ENCODE data around the gene ALOX15. TPM values are rescaled to one million over a fixed set of nuclear protein-coding genes. Genes with fewer than 3 reads are reported as not detected.
"Not testable (repeated sequence)": the region's sequence is repeated elsewhere in the genome, so short reads cannot be mapped to it uniquely, and the experiment has no call there.

The ALOX15 gene
- total and polyA plus RNA-seq, 4 donors, result not detected

DNA sequence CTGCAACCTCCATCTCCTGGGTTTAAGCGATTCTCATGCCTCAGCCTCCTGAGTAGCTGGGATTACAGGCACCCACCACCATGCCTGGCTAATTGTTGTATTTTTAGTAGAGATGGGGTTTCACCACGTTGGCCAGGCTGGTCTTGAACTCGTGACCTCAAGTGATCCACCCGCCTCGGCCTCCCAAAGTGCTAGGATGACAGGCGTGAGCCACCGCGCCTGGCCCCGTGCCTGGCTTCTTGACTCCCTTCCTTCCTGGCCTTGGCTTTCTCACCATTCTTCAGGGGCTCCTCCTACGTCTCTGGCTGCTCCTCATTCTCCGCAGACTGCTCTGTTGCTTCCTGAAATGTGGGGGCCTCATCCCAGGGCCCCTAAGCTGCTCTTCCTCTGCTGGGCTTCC is 51.4 kb downstream of the ALOX15 start:
- DNase-seq; H3K4me3 ChIP-seq (ENCODE audit: low read length in 2 of 2); H3K4me1 ChIP-seq (ENCODE audit: control insufficient read depth in 1 of 2, insufficient read depth in 2 of 2, low read length in 2 of 2); ATAC-seq (ENCODE audit: low FRiP score); H3K9me3 ChIP-seq (ENCODE audit: control insufficient read depth, low read length); H3K36me3 ChIP-seq (ENCODE audit: control insufficient read depth in 1 of 2, insufficient read depth in 2 of 2, low read length in 1 of 2); intact Hi-C loops (cut with DNase I); H3K27me3 ChIP-seq (ENCODE audit: control insufficient read depth in 1 of 2, insufficient read depth in 2 of 2, low read length in 1 of 2); H3K27ac ChIP-seq (ENCODE audit: low read depth in 1 of 2, low read length in 2 of 2): not testable (repeated sequence)
- 74 to 77% methylated on average over 11 of the region's 11 CpGs for WGBS, 2 donors

DNA sequence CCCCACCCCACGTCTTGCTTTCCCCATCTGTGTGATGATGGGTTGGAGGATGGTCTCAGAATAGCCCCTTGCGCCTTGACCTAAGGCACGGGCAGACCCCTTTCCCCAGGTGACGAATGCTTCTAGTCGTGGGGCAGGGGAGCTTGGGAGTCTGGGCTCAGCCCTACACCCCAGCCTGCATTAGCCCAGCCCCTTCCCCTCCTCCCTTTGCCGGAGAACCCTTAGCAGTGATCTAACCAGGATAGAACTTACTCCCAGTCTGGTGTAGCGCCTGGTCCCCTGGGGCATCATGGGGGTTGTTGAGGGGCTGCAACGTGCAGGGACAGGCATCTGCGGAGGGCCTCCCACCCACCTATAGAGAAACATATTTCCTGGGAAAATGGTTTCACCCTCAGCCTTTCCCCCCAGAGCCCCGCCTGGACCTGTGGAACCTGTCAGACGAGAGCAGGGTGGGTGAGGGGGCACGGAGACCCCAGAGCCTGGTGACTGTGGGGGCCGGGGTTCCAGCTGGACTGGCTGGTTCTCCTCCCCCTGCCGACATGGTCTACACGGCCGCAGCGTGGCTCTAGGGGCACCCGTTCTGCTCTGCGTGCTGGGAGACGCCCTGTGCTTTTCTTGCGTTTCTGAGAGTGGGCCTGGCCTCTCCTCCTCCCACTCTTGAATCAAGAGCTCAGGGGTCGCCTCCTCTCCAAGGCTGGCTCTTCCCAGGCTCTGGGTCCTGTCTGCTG is 52.4 kb downstream of the ALOX15 start:
- no peaks in the 10 kb centered on the region for H3K27me3 ChIP-seq (ENCODE audit: control insufficient read depth in 1 of 2, insufficient read depth in 2 of 2, low read length in 1 of 2)
- H3K9me3 ChIP-seq (ENCODE audit: control insufficient read depth, low read length), result no peaks in the 10 kb centered on the region
- ATAC-seq (ENCODE audit: low FRiP score), result no peak
- intact Hi-C loops (cut with DNase I), result no loop called here
- no peaks in the 10 kb centered on the region for H3K4me1 ChIP-seq (ENCODE audit: control insufficient read depth in 1 of 2, insufficient read depth in 2 of 2, low read length in 2 of 2)
- H3K4me3 ChIP-seq (ENCODE audit: low read length in 2 of 2), result no peak overlapping the region
- peak in 1 of 2 donors; percentile 34 for DNase-seq
- WGBS, 2 donors, result 85 to 90% methylated on average over 22 of the region's 22 CpGs
- no peaks in the 10 kb centered on the region for H3K36me3 ChIP-seq (ENCODE audit: control insufficient read depth in 1 of 2, insufficient read depth in 2 of 2, low read length in 1 of 2)
- no peak overlapping the region for H3K27ac ChIP-seq (ENCODE audit: low read depth in 1 of 2, low read length in 2 of 2)

DNA sequence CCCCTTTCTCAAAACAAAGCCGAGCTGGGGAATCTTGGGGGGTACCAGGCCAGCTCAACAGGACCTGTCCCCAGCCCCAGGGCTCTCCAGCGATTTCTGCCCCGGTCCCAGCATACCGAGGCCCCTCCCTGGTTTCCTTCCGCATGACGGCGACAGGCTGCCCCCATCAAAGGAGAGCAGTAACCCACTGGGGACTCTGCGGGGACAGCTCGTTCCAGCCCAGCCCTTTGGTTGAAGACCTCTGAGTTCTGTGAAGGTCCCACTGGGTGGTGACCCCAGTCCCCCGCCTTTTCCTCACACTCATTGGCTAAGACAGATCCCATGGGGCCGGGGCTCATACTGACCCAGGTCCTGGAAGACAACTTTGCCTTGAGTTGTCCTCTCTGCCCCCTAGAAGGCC is 53.1 kb downstream of the ALOX15 start:
- no peaks in the 10 kb centered on the region for H3K36me3 ChIP-seq (ENCODE audit: control insufficient read depth in 1 of 2, insufficient read depth in 2 of 2, low read length in 1 of 2)
- no peaks in the 10 kb centered on the region for H3K4me1 ChIP-seq (ENCODE audit: control insufficient read depth in 1 of 2, insufficient read depth in 2 of 2, low read length in 2 of 2)
- 88% methylated on average over 11 of the region's 11 CpGs for WGBS, 2 donors
- H3K27me3 ChIP-seq (ENCODE audit: control insufficient read depth in 1 of 2, insufficient read depth in 2 of 2, low read length in 1 of 2), result no peaks in the 10 kb centered on the region
- ATAC-seq (ENCODE audit: low FRiP score) (no peak), DNase-seq (peak; percentile 32 to 70)
- intact Hi-C loops (cut with DNase I), result no loop called here
- H3K9me3 ChIP-seq (ENCODE audit: control insufficient read depth, low read length), result no peaks in the 10 kb centered on the region
- no peak overlapping the region for H3K27ac ChIP-seq (ENCODE audit: low read depth in 1 of 2, low read length in 2 of 2)
- H3K4me3 ChIP-seq (ENCODE audit: low read length in 2 of 2), result no peak overlapping the region

DNA sequence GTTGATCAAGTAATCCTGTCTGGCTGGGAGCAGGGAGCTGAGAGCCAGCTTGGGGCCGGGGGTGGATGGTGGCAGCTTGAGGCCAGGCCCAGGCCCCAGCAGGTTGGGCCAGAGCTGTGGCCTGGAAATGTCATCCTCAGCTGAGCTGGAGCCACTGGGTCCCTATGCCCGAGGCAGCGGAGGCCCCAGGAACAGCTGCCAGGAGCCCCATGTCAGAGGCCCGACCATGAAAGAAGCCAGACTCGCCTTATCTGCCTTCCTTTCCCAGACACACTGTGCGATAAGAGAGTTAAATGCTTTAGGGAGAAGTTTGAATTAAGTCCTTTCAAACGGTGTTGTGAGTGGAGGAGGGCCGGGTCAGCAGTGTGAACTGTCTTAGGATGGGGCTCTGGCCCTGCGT is 53.7 kb downstream of the ALOX15 start:
- Histone ChIP-seq H3K9me3 (ENCODE audit: control insufficient read depth, low read length) (no peaks in the 10 kb centered on the region), H3K27ac (ENCODE audit: low read depth in 1 of 2, low read length in 2 of 2) (no peak overlapping the region), H3K4me1 (ENCODE audit: control insufficient read depth in 1 of 2, insufficient read depth in 2 of 2, low read length in 2 of 2) (no peaks in the 10 kb centered on the region), H3K4me3 (ENCODE audit: low read length in 2 of 2) (no peak overlapping the region), H3K27me3 (ENCODE audit: control insufficient read depth in 1 of 2, insufficient read depth in 2 of 2, low read length in 1 of 2) (no peaks in the 10 kb centered on the region), H3K36me3 (ENCODE audit: control insufficient read depth in 1 of 2, insufficient read depth in 2 of 2, low read length in 1 of 2) (no peaks in the 10 kb centered on the region)
- ATAC-seq (ENCODE audit: low FRiP score), result no peak
- peak in 1 of 2 donors; percentile 21 for DNase-seq
- 59 to 61% methylated on average over 9 of the region's 9 CpGs for WGBS, 2 donors
- intact Hi-C loops (cut with DNase I), result no loop called here

DNA sequence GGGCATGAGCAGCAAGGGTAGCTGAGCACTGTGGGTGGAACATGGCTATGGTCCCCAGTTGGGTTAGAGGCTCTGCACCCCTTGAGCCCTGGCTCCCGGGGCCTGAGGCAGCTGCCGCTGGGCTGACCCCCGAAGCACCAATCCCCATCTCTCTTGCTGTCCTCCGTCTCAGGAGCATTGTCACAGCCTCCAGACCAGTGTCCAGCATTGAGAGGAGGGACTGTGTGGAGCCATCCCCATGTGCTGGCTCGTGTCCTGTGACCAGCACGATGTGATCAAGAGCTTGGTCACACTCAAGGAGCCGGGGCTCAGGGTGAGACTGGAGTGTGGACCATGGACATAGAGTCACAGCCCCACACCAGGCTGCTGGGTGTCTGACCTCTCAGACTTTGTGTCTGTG is 54.3 kb downstream of the ALOX15 start:
- no peaks in the 10 kb centered on the region for H3K4me1 ChIP-seq (ENCODE audit: control insufficient read depth in 1 of 2, insufficient read depth in 2 of 2, low read length in 2 of 2)
- H3K4me3 ChIP-seq (ENCODE audit: low read length in 2 of 2), result no peak overlapping the region
- intact Hi-C loops (cut with DNase I), result no loop called here
- 96 to 98% methylated on average over 7 of the region's 7 CpGs for WGBS, 2 donors
- DNase-seq, result peak in 1 of 2 donors; percentile 21
- H3K9me3 ChIP-seq (ENCODE audit: control insufficient read depth, low read length), result no peaks in the 10 kb centered on the region
- no peak overlapping the region for H3K27ac ChIP-seq (ENCODE audit: low read depth in 1 of 2, low read length in 2 of 2)
- ATAC-seq (ENCODE audit: low FRiP score), result no peak
- H3K36me3 ChIP-seq (ENCODE audit: control insufficient read depth in 1 of 2, insufficient read depth in 2 of 2, low read length in 1 of 2), result no peaks in the 10 kb centered on the region
- H3K27me3 ChIP-seq (ENCODE audit: control insufficient read depth in 1 of 2, insufficient read depth in 2 of 2, low read length in 1 of 2), result no peaks in the 10 kb centered on the region

DNA sequence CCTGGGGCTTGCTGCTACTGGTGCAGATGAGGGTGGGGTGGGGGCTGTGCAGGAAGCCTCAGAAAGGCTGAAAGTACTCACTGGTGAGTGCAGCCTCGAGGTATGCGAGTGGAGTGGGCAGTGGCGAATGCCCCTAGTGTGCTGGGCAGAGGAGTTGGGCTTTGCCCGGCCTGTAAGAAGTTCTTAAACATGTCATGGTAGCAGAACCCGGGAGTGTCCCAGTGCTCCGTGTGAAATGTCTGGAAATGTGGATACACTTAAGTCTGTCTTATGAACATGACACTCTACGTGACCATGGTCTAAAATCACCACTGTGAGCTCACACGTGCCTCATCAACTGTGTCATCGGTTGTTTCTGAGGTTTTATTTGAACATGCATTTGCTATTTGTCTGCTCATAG is 55.4 kb downstream of the ALOX15 start:
- Histone ChIP-seq H3K27ac (ENCODE audit: low read depth in 1 of 2, low read length in 2 of 2) (no peak overlapping the region), H3K4me1 (ENCODE audit: control insufficient read depth in 1 of 2, insufficient read depth in 2 of 2, low read length in 2 of 2) (no peaks in the 10 kb centered on the region), H3K9me3 (ENCODE audit: control insufficient read depth, low read length) (no peaks in the 10 kb centered on the region), H3K27me3 (ENCODE audit: control insufficient read depth in 1 of 2, insufficient read depth in 2 of 2, low read length in 1 of 2) (no peaks in the 10 kb centered on the region), H3K4me3 (ENCODE audit: low read length in 2 of 2) (no peak overlapping the region), H3K36me3 (ENCODE audit: control insufficient read depth in 1 of 2, insufficient read depth in 2 of 2, low read length in 1 of 2) (no peaks in the 10 kb centered on the region)
- 90 to 98% methylated on average over 9 of the region's 9 CpGs for WGBS, 2 donors
- ATAC-seq (ENCODE audit: low FRiP score) (no peak), DNase-seq (peak in 1 of 2 donors; percentile 5)
- intact Hi-C loops (cut with DNase I), result no loop called here

DNA sequence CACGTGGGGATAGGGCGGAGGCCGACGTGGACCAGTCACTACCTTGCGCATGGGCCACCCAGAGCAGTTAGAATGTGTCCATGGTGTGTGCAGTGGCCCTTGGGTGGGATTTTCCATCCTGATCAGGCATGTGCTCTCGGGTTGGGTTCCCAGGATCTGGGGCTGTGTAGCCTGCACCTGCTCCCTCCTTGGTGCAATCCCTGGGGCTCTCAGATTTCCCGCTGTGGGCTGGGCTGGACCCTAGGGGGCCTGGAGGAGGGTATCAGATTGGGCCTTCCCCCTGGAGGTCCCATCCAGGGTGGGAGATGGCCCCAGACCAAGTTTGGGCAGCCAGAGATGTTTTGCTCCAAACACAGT is 55.9 kb downstream of the ALOX15 start:
- Histone ChIP-seq H3K9me3 (ENCODE audit: control insufficient read depth, low read length) (no peaks in the 10 kb centered on the region), H3K27ac (ENCODE audit: low read depth in 1 of 2, low read length in 2 of 2) (no peak overlapping the region), H3K4me3 (ENCODE audit: low read length in 2 of 2) (no peak overlapping the region), H3K27me3 (ENCODE audit: control insufficient read depth in 1 of 2, insufficient read depth in 2 of 2, low read length in 1 of 2) (no peaks in the 10 kb centered on the region), H3K4me1 (ENCODE audit: control insufficient read depth in 1 of 2, insufficient read depth in 2 of 2, low read length in 2 of 2) (no peaks in the 10 kb centered on the region), H3K36me3 (ENCODE audit: control insufficient read depth in 1 of 2, insufficient read depth in 2 of 2, low read length in 1 of 2) (no peaks in the 10 kb centered on the region)
- no peak for ATAC-seq (ENCODE audit: low FRiP score)
- intact Hi-C loops (cut with DNase I), result no loop called here
- DNase-seq, result no peak
- 90 to 94% methylated on average over 7 of the region's 7 CpGs for WGBS, 2 donors

DNA sequence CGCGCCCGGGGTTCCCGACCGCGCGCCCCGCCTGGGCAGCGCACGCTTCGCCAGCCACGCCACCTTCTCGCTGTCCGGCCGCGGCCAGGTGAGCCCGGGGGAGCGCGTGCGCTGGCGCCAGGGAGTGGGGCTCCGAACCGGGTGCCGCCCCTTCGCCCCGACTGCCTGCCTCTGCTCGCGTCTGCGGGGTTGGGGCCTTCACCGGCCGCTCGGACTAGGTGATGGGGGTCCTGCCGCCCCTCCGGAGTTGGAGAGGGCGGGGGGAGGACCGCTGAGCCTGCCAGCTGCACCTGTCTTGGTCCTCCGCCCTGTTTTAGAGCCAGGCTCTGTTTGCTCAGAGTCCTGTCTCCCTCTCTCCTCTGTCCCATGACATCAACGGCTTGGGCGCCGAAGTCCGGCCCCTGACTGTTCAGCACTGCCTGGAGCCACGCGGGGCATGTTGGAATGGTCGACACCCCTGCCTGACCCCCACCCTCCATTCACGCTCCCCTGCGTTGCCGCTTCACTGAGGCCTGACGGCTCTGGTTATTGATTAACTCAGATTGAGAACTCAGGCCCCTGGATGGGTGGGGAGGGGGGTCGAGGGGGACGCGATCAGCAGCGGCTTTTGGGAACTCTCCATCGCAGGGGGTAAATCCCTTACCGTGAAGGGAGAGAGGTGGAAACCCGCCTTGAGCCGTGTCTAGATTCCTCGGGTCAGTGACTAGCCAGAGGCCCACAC is 56.4 kb downstream of the ALOX15 start:
- Histone ChIP-seq H3K27me3 (ENCODE audit: control insufficient read depth in 1 of 2, insufficient read depth in 2 of 2, low read length in 1 of 2) (no peaks in the 10 kb centered on the region), H3K36me3 (ENCODE audit: control insufficient read depth in 1 of 2, insufficient read depth in 2 of 2, low read length in 1 of 2) (no peaks in the 10 kb centered on the region), H3K27ac (ENCODE audit: low read depth in 1 of 2, low read length in 2 of 2) (no peak overlapping the region), H3K4me3 (ENCODE audit: low read length in 2 of 2) (no peak overlapping the region), H3K4me1 (ENCODE audit: control insufficient read depth in 1 of 2, insufficient read depth in 2 of 2, low read length in 2 of 2) (no peaks in the 10 kb centered on the region), H3K9me3 (ENCODE audit: control insufficient read depth, low read length) (no peaks in the 10 kb centered on the region)
- intact Hi-C loops (cut with DNase I), result no loop called here
- ATAC-seq (ENCODE audit: low FRiP score), result no peak
- peak; percentile 37 to 71 for DNase-seq
- WGBS, 2 donors, result 33 to 38% methylated on average over 41 to 57 of the region's 57 CpGs

All from aorta (tissue), 5 donors.